ENCODE measurements around the gene ZFC3H1.

DNA sequence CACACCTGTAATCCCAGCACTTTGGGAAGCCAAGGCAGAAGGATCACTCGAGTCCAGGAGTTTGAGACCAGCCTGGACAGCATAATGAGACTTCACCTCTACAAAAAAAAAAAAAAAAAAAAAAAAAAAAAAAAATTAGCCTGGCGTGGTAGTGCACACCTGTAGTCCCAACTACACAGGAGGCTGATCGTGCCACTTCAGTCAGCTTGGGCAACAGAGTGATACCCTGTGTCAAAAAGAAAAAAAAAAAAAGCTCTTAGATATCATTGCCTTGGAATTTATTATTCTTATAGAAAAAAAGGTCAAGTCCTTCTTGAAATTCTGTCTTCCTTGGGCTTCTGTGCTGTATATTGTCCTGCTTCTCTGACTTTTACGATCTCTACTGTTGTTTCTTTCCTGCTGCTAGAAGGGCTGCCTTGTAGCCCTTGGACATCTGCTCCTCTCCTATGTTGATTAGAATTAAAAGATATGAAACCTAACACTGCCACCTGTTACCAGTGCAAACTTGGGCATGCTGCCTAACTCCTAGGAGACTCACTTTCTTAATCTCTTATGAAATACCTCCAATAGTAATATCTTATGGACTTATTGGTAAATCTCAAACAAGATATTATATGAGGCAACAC, 28.0 kb upstream of the ZFC3H1 start:
- TF ChIP-seq GATA3 (IDR thresholded peaks at IDR 0.05; ENCODE audit: low read depth, low read length) (no peak), GATA2 (IDR thresholded peaks at IDR 0.05; ENCODE audit: low read depth, low read length) (no peak)
